ENCODE measurements around the gene KBTBD7. TPM values are rescaled to one million over a fixed set of nuclear protein-coding genes. Genes with fewer than 3 reads are reported as not detected.

The KBTBD7 gene
- total RNA-seq, 4 donors from 2014 or later, result 6.5 to 10.3 (median 8.6) TPM

- no peak overlapping the region for H3K4me3 ChIP-seq
- no peaks in the 10 kb centered on the region for H3K36me3 ChIP-seq
- TF ChIP-seq POLR2A (IDR thresholded peaks at IDR 0.05) (no peak), EP300 (IDR thresholded peaks at IDR 0.05) (no peak), POLR2AphosphoS5 (IDR thresholded peaks at IDR 0.05) (no peak)
- TF ChIP-seq, protein P1, sequence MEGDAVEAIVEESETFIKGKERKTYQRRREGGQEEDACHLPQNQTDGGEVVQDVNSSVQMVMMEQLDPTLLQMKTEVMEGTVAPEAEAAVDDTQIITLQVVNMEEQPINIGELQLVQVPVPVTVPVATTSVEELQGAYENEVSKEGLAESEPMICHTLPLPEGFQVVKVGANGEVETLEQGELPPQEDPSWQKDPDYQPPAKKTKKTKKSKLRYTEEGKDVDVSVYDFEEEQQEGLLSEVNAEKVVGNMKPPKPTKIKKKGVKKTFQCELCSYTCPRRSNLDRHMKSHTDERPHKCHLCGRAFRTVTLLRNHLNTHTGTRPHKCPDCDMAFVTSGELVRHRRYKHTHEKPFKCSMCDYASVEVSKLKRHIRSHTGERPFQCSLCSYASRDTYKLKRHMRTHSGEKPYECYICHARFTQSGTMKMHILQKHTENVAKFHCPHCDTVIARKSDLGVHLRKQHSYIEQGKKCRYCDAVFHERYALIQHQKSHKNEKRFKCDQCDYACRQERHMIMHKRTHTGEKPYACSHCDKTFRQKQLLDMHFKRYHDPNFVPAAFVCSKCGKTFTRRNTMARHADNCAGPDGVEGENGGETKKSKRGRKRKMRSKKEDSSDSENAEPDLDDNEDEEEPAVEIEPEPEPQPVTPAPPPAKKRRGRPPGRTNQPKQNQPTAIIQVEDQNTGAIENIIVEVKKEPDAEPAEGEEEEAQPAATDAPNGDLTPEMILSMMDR (IDR thresholded peaks at IDR 0.05), result no peak
- H3K9me3 ChIP-seq, result no peaks in the 10 kb centered on the region
- no peak for ATAC-seq
- no peaks in the 10 kb centered on the region for H3K27me3 ChIP-seq
- 40 to 56% methylated on average over 4 of the region's 6 CpGs for WGBS, 2 donors (ENCODE audit: low coverage in 1 of 2)
- H3K27ac ChIP-seq, result no peak overlapping the region
- peaks cover 0 to 24% (median 11%) of the 10 kb centered on the region in 3 donors for H3K4me1 ChIP-seq
Observed at GRCh38 chr13:41188584-41188983, 5.8 kb downstream of the KBTBD7 start.

DNA sequence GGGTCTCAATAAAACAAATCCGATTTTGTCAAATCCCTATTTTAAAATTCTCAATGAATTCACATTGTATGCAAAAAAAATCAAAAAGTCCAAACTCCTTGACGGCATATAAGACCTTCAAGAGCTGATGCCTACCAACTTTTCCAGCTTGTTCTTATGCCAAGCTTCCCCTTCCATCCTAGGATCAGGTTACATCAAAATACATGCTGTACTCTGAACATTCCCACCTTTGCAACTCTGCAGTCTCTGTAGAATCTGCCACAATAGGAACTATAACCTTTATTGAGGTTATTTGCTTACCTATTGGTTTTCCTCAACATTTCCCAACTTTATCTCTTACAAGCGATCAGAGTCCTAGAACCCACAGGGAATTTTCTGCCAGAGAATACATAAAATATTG, 7.9 kb downstream of the KBTBD7 start:
- WGBS, 2 donors (ENCODE audit: low coverage in 1 of 2), result 87 to 88% methylated on average over 3 of the region's 3 CpGs
- H3K36me3 ChIP-seq, result no peaks in the 10 kb centered on the region
- H3K27me3 ChIP-seq, result no peaks in the 10 kb centered on the region
- TF ChIP-seq POLR2AphosphoS5 (IDR thresholded peaks at IDR 0.05) (no peak), POLR2A (IDR thresholded peaks at IDR 0.05) (no peak), EP300 (IDR thresholded peaks at IDR 0.05) (no peak)
- TF ChIP-seq, protein P1 (IDR thresholded peaks at IDR 0.05), result no peak
- H3K27ac ChIP-seq, result no peak overlapping the region
- ATAC-seq, result no peak
- no peak overlapping the region for H3K4me3 ChIP-seq
- H3K9me3 ChIP-seq, result no peaks in the 10 kb centered on the region
- peaks cover 0 to 6% (median 0%) of the 10 kb centered on the region in 3 donors for H3K4me1 ChIP-seq

GRCh38 chr13:41182231-41182630, 12.1 kb downstream of the KBTBD7 start:
- TF ChIP-seq POLR2AphosphoS5 (IDR thresholded peaks at IDR 0.05) (no peak), POLR2A (IDR thresholded peaks at IDR 0.05) (no peak), EP300 (IDR thresholded peaks at IDR 0.05) (no peak)
- TF ChIP-seq, protein P1 (IDR thresholded peaks at IDR 0.05), result no peak
- no peak overlapping the region for H3K27ac ChIP-seq
- no peaks in the 10 kb centered on the region for H3K9me3 ChIP-seq
- H3K4me3 ChIP-seq, result no peak overlapping the region
- H3K4me1 ChIP-seq, result no peaks in the 10 kb centered on the region
- H3K36me3 ChIP-seq, result no peaks in the 10 kb centered on the region
- no peak for ATAC-seq
- H3K27me3 ChIP-seq, result no peaks in the 10 kb centered on the region

- Histone ChIP-seq H3K4me1 (no peaks in the 10 kb centered on the region), H3K9me3 (peaks cover 0 to 9% (median 0%) of the 10 kb centered on the region in 3 donors), H3K27ac (no peak overlapping the region), H3K27me3 (no peaks in the 10 kb centered on the region), H3K4me3 (no peak overlapping the region), H3K36me3 (no peaks in the 10 kb centered on the region)
- TF ChIP-seq POLR2AphosphoS5 (IDR thresholded peaks at IDR 0.05), result no peak
- TF ChIP-seq EP300 (IDR thresholded peaks at IDR 0.05), result no peak
- TF ChIP-seq, protein P1 (IDR thresholded peaks at IDR 0.05), result no peak
- no peak for TF ChIP-seq POLR2A (IDR thresholded peaks at IDR 0.05)
- no peak for ATAC-seq
- WGBS, 2 donors (ENCODE audit: low coverage in 1 of 2), result 76 to 88% methylated on average over 4 of the region's 4 CpGs
Observed at GRCh38 chr13:41179593-41180250, 14.6 kb downstream of the KBTBD7 start.

DNA sequence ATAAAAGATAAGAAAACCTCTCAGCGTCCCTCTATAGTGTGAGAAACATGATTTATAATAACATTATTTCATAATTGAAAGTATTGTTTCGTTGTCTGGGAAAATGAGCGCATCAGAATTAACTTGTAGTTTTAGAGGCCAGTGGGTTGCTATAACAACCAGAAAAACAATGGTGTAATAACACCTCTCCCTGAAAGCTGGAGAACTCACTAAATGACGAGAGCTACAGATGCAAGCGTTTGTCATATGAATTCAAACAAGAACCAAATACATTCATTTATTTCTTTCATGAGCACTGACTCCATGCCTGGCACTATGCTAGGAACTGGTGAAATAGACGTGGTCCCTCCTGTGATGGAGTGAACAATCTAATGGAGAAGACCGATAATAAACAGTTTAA, 16.3 kb downstream of the KBTBD7 start:
- no peak for ATAC-seq
- no peaks in the 10 kb centered on the region for H3K27me3 ChIP-seq
- H3K9me3 ChIP-seq, result peaks cover 0 to 9% (median 0%) of the 10 kb centered on the region in 3 donors
- H3K4me1 ChIP-seq, result no peaks in the 10 kb centered on the region
- no peak overlapping the region for H3K4me3 ChIP-seq
- no peak for TF ChIP-seq POLR2AphosphoS5 (IDR thresholded peaks at IDR 0.05)
- TF ChIP-seq POLR2A (IDR thresholded peaks at IDR 0.05), result no peak
- TF ChIP-seq EP300 (IDR thresholded peaks at IDR 0.05), result no peak
- TF ChIP-seq, protein P1 (IDR thresholded peaks at IDR 0.05), result no peak
- 26 to 48% methylated on average over 4 to 7 of the region's 7 CpGs for WGBS, 2 donors (ENCODE audit: low coverage in 1 of 2)
- no peaks in the 10 kb centered on the region for H3K36me3 ChIP-seq
- H3K27ac ChIP-seq, result peak overlapping the region in 3 of 4 donors; percentile 22 to 63 (median 26)
